CD4-positive, alpha-beta memory T cell (primary cell): ENCODE data around the gene PGAM2. TPM values are rescaled to one million over a fixed set of nuclear protein-coding genes. Genes with fewer than 3 reads are reported as not detected.

Source experiments
- microRNA-seq: library from miRNA; unstranded; fragments of <30 nt; microRNA quantifications from one replicate; pipeline ENCODE4 v1.2.0, GENCODE V29; 2021; ENCODE audit warnings: borderline replicate concordance, borderline number of aligned reads, borderline microRNAs expressed, mixed read lengths
- polyA plus RNA-seq, 2 donors: library from polyadenylated mRNA; unstranded; fragments of 300-500 nt; fragmentation: Illumina TruSeq; gene quantifications; one replicate each; pipeline ENCODE4 v1.2.3, GENCODE V29; 2021
- total RNA-seq, 2 experiments: library from RNA; stranded (reverse); gene quantifications; one replicate each; pipeline ENCODE4 v1.2.3, GENCODE V29; 2021

The PGAM2 gene
- total and polyA plus RNA-seq, 4 experiments from 2014 or later: 1.1 to 1.5 TPM; not detected in 2

Small RNAs within 50 kb of the gene (microRNA-seq; reads per million reads assigned to microRNA genes)
- gene MIR6837 (0.96 reads per million), gene MIR6838 (0.72 reads per million)

Other genes starting within 250 kb of the PGAM2 start
- gene MRPS24, start 196.1 kb downstream of the PGAM2 start, total RNA-seq: 10 to 100 TPM; 52.2 to 52.7 TPM
- gene MRPS24, start 196.1 kb downstream of the PGAM2 start, polyA plus RNA-seq: 100 to 1,000 TPM; 130 to 136 TPM
- 10 to 100 TPM; 35.5 to 36.1 TPM for gene URGCP, start 159.0 kb downstream of the PGAM2 start, total RNA-seq
- 10 to 100 TPM; 17.1 to 28.9 TPM for gene URGCP, start 159.0 kb downstream of the PGAM2 start, polyA plus RNA-seq
- 10 to 100 TPM; 10.9 to 11.0 TPM for gene UBE2D4, start 139.1 kb downstream of the PGAM2 start, total RNA-seq
- gene UBE2D4, start 139.1 kb downstream of the PGAM2 start, polyA plus RNA-seq: 10 to 100 TPM; 16.5 to 21.9 TPM
- under 1 TPM in 1 of 2 experiments, not detected in 1; 0.17 TPM for gene SPDYE1, start 67.7 kb downstream of the PGAM2 start, total RNA-seq
- under 1 TPM in 1 of 2 donors, not detected in 1; 0.49 TPM for gene SPDYE1, start 67.7 kb downstream of the PGAM2 start, polyA plus RNA-seq
- 100 to 1,000 TPM; 157 to 166 TPM for gene DBNL, start 20.9 kb downstream of the PGAM2 start, total RNA-seq
- 100 to 1,000 TPM; 177 to 250 TPM for gene DBNL, start 20.9 kb downstream of the PGAM2 start, polyA plus RNA-seq
- gene POLM, start 17.0 kb upstream of the PGAM2 start, total RNA-seq: 10 to 100 TPM; 64.8 to 67.2 TPM
- gene POLM, start 17.0 kb upstream of the PGAM2 start, polyA plus RNA-seq: 10 to 100 TPM in 1 of 2 donors, 1 to 10 TPM in 1; 8.0 to 18.2 TPM
- 1 to 10 TPM; 7.8 TPM for gene AEBP1, start 38.8 kb upstream of the PGAM2 start, total RNA-seq
- 1 to 10 TPM in 1 of 2 donors, under 1 TPM in 1; 0.20 to 2.3 TPM for gene AEBP1, start 38.8 kb upstream of the PGAM2 start, polyA plus RNA-seq
- gene POLD2, start 58.0 kb upstream of the PGAM2 start, total RNA-seq: 10 to 100 TPM; 48.7 to 61.0 TPM
- gene POLD2, start 58.0 kb upstream of the PGAM2 start, polyA plus RNA-seq: 10 to 100 TPM; 89.4 to 94.4 TPM
- not detected for gene MYL7, start 75.8 kb upstream of the PGAM2 start, total RNA-seq
- not detected for gene MYL7, start 75.8 kb upstream of the PGAM2 start, polyA plus RNA-seq
- gene GCK, start 123.9 kb upstream of the PGAM2 start, total RNA-seq: under 1 TPM in 1 of 2 experiments, not detected in 1; 0.33 TPM
- gene GCK, start 123.9 kb upstream of the PGAM2 start, polyA plus RNA-seq: under 1 TPM in 1 of 2 donors, not detected in 1; 0.38 TPM
- 10 to 100 TPM; 62.7 to 63.2 TPM for gene YKT6, start 135.4 kb upstream of the PGAM2 start, total RNA-seq
- 10 to 100 TPM; 41.6 to 42.5 TPM for gene YKT6, start 135.4 kb upstream of the PGAM2 start, polyA plus RNA-seq